Caco-2 (cell line): ENCODE measurements around the gene ADAMTS10. TPM values are rescaled to one million over a fixed set of nuclear protein-coding genes. Genes with fewer than 3 reads are reported as not detected.

ENCODE experiments used
- BruUV-seq: library from RNA; stranded (reverse); fragments of 400-500 nt; replicated peaks from 2 replicates; lab custom pipeline; 2021; lab: Mats Ljungman, UMichigan
- CTCF ChIA-PET: fragments of 300-600 bp; sonication (Branson Sonifier 250); formaldehyde crosslinking; loops from one replicate; lab custom pipeline; 2022; ENCODE audit warnings: antibody characterized with exemption; lab: Charles Lee
- POLR2A ChIA-PET: fragments of 300-600 bp; sonication (Branson Sonifier 250); formaldehyde crosslinking; loops from one replicate; lab custom pipeline; 2022; ENCODE audit warnings: antibody characterized with exemption; lab: Charles Lee
- DNase-seq, 2 experiments: peaks; one replicate each; pipeline versions ENCODE4 v3.0.0 to v3.0.0-alpha.2; 2020 to 2022
- H3K27me3 ChIP-seq: replicated peaks from 2 replicates; pipeline ENCODE4 v1.6.0; 2011; ENCODE audit warnings: low read length; ENCODE audit not compliant: control insufficient read depth, insufficient read depth
- H3K36me3 ChIP-seq: 2 replicates; pipeline ENCODE4 v1.5.1; 2011; ENCODE audit warnings: low read length; ENCODE audit not compliant: control insufficient read depth, insufficient read depth
- H3K4me1 ChIP-seq: fragments of 250-450 bp; sonication (Bioruptor Pico); 2 replicates; pipeline ENCODE4 v1.5.1; 2020; ENCODE audit warnings: mild to moderate bottlenecking
- H3K4me3 ChIP-seq: 2 replicates; pipeline ENCODE4 v1.5.1; 2011; ENCODE audit warnings: low read depth, mild to moderate bottlenecking, control low read depth, low read length
- H3K9me3 ChIP-seq: fragments of 250-450 bp; sonication (Bioruptor Pico); 2 replicates; pipeline ENCODE4 v1.5.1; 2020; ENCODE audit warnings: mild to moderate bottlenecking, moderate library complexity
- H3K27ac Mint-ChIP-seq: one replicate; pipeline ENCODE4 v1.8.0; 2022; ENCODE audit warnings: mixed read lengths; ENCODE audit not compliant: unreplicated experiment
- H3K27me3 Mint-ChIP-seq: one replicate; pipeline ENCODE4 v1.8.0; 2022; ENCODE audit warnings: mixed read lengths; ENCODE audit not compliant: insufficient read depth, unreplicated experiment
- H3K36me3 Mint-ChIP-seq: one replicate; pipeline ENCODE4 v1.8.0; 2022; ENCODE audit warnings: mild to moderate bottlenecking, mixed read lengths; ENCODE audit not compliant: insufficient read depth, unreplicated experiment
- H3K4me1 Mint-ChIP-seq: one replicate; pipeline ENCODE4 v1.8.0; 2022; ENCODE audit warnings: low read depth, mixed read lengths; ENCODE audit not compliant: unreplicated experiment
- H3K4me3 Mint-ChIP-seq: one replicate; pipeline ENCODE4 v1.8.0; 2022; ENCODE audit warnings: mild to moderate bottlenecking, moderate library complexity, mixed read lengths; ENCODE audit not compliant: unreplicated experiment
- H3K9me3 Mint-ChIP-seq: one replicate; pipeline ENCODE4 v1.8.0; 2022; ENCODE audit warnings: mixed read lengths; ENCODE audit not compliant: unreplicated experiment
- intact Hi-C: fragments of 100-400 bp; cut with micrococcal nuclease; formaldehyde crosslinking; loops from one replicate; pipeline ENCODE4 v1.10.0; 2022; ENCODE audit not compliant: unreplicated experiment
- total RNA-seq: library from RNA; stranded (reverse); gene quantifications from 2 replicates; pipeline ENCODE4 v1.2.3, GENCODE V29; 2022
- TF ChIP-seq, protein P1 (sequence below), 2 experiments: fragments of 200-600 bp in 1 of 2; IDR thresholded peaks; 1 replicate in 1 of 2; 2 replicates in 1 of 2; pipeline versions ENCODE4 v1.5.1 to v1.8.0; 2011 to 2022; ENCODE audit warnings: antibody characterized with exemption in 1 of 2, control low read depth in 1 of 2, inconsistent platforms in 1 of 2, low read depth in 1 of 2, low read length in 1 of 2, mild to moderate bottlenecking in 1 of 2, moderate library complexity in 1 of 2; ENCODE audit not compliant: insufficient read depth in 1 of 2, severe bottlenecking in 1 of 2, unreplicated experiment in 1 of 2

Gene ADAMTS10
- total RNA-seq, 1 experiment from 2014 or later, result 0.77 TPM

DNA sequence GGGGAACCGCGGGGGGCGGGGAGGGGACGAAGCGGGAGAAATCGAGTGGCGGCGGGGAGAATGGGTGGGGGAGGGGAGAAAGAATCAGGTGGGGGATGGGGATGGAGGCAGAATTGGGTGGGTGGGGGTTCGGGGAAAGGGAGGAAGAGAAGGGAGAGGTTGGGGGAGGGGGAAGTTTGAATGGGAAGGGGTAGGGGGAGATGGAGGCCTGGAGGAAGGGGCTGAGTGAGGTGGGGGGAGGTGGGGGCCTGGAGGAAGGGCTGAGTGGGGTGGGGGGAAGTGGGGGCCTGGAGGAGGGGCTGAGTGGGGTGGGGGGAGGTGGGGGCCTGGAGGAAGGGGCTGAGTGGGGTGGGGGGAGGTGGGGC, 403 bp upstream of the ADAMTS10 start:
- intact Hi-C loops, result no loop called here
- no TSS peak for BruUV-seq
- no peaks in the 10 kb centered on the region for H3K4me1 ChIP-seq
- POLR2A ChIA-PET, result no interaction called here
- TF ChIP-seq, protein P1, sequence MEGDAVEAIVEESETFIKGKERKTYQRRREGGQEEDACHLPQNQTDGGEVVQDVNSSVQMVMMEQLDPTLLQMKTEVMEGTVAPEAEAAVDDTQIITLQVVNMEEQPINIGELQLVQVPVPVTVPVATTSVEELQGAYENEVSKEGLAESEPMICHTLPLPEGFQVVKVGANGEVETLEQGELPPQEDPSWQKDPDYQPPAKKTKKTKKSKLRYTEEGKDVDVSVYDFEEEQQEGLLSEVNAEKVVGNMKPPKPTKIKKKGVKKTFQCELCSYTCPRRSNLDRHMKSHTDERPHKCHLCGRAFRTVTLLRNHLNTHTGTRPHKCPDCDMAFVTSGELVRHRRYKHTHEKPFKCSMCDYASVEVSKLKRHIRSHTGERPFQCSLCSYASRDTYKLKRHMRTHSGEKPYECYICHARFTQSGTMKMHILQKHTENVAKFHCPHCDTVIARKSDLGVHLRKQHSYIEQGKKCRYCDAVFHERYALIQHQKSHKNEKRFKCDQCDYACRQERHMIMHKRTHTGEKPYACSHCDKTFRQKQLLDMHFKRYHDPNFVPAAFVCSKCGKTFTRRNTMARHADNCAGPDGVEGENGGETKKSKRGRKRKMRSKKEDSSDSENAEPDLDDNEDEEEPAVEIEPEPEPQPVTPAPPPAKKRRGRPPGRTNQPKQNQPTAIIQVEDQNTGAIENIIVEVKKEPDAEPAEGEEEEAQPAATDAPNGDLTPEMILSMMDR (IDR thresholded peaks at IDR 0.05; ENCODE audit: insufficient read depth in 1 of 2, low read depth in 1 of 2, low read length in 1 of 2, severe bottlenecking in 1 of 2, unreplicated experiment in 1 of 2), result no peak
- no peaks in the 10 kb centered on the region for H3K9me3 Mint-ChIP-seq
- H3K9me3 ChIP-seq, result no peaks in the 10 kb centered on the region
- H3K27me3 ChIP-seq, result no peaks in the 10 kb centered on the region
- H3K27ac Mint-ChIP-seq, result no peak overlapping the region
- H3K36me3 Mint-ChIP-seq, result no peaks in the 10 kb centered on the region
- H3K27me3 Mint-ChIP-seq, result no peaks in the 10 kb centered on the region
- CTCF ChIA-PET, result no interaction called here
- DNase-seq, result no peak
- peak overlapping the region; percentile 45 for H3K4me3 ChIP-seq
- H3K36me3 ChIP-seq, result no peaks in the 10 kb centered on the region
- no peak overlapping the region for H3K4me3 Mint-ChIP-seq
- H3K4me1 Mint-ChIP-seq, result no peaks in the 10 kb centered on the region

DNA sequence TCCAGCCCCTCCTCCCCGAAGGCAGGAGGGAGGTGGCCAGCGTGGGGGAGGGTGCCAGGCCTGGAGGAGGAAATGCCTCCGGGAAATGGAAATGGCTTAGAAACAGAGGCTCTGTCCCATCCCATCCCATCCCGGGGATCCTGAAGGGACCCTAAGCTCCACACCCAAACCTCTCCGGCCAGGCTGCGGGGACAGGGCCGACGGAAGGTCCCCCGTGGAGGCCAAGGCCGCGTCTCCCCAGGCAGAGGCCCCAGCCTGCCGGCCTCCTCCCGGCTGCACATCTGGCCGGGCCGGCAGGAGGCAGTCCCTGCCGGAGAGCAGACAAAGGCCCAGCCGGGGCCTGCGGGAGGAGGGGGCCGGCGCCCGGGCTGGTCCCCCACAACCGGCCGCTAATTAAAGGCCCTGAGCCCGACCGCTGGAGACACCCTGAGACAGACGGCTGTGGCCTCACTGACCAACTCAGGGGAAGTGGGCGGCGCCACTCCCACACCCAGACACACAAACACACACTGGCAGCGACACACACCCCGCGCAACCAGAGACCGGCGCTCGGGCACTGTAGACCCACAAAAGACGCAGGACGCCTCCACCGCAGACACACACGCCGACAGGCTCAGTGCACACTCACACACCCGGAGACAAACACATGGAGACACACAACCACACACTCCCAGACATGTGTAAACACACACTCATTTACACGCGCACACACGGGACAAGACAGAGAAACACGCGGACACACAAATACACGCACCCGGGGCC, 1.1 kb downstream of the ADAMTS10 start:
- H3K27ac Mint-ChIP-seq, result peak overlapping the region; percentile 47
- Histone ChIP-seq H3K36me3 (no peaks in the 10 kb centered on the region), H3K4me3 (no peak overlapping the region), H3K27me3 (no peaks in the 10 kb centered on the region), H3K4me1 (no peaks in the 10 kb centered on the region), H3K9me3 (peaks cover 7% of the 10 kb centered on the region)
- BruUV-seq, result no TSS peak
- no peaks in the 10 kb centered on the region for H3K27me3 Mint-ChIP-seq
- ChIA-PET POLR2A (no interaction called here), CTCF (interaction anchor here (0.8 kb wide), 1 partner anchor 30 kb away, joined by 3 read pairs; no protein-coding TSS in a partner anchor)
- peak overlapping the region; percentile 60 for H3K4me3 Mint-ChIP-seq
- no peaks in the 10 kb centered on the region for H3K4me1 Mint-ChIP-seq
- H3K9me3 Mint-ChIP-seq, result no peaks in the 10 kb centered on the region
- DNase-seq, result no peak
- intact Hi-C loops, result no loop called here
- H3K36me3 Mint-ChIP-seq, result no peaks in the 10 kb centered on the region
- TF ChIP-seq, protein P1 (IDR thresholded peaks at IDR 0.05; ENCODE audit: insufficient read depth in 1 of 2, low read depth in 1 of 2, low read length in 1 of 2, severe bottlenecking in 1 of 2, unreplicated experiment in 1 of 2), result no peak

- no peaks in the 10 kb centered on the region for H3K27me3 ChIP-seq
- CTCF ChIA-PET, result interaction anchor here (0.8 kb wide), 1 partner anchor 29 kb away, joined by 3 read pairs; no protein-coding TSS in a partner anchor
- peak overlapping the region; percentile 58 for H3K4me3 Mint-ChIP-seq
Measured at GRCh38 chr19:8608941-8609278, 1.6 kb downstream of the ADAMTS10 start.

More at GRCh38 chr19:8608941-8609278, 1.6 kb downstream of the ADAMTS10 start:
- no peak for DNase-seq
- Histone ChIP-seq H3K4me1 (no peaks in the 10 kb centered on the region), H3K4me3 (no peak overlapping the region), H3K9me3 (peaks cover 7% of the 10 kb centered on the region), H3K36me3 (no peaks in the 10 kb centered on the region)
- H3K4me1 Mint-ChIP-seq, result no peaks in the 10 kb centered on the region
- H3K9me3 Mint-ChIP-seq, result no peaks in the 10 kb centered on the region
- POLR2A ChIA-PET, result no interaction called here
- H3K27ac Mint-ChIP-seq, result peak overlapping the region; percentile 47
- TF ChIP-seq, protein P1 (IDR thresholded peaks at IDR 0.05; ENCODE audit: insufficient read depth in 1 of 2, low read depth in 1 of 2, low read length in 1 of 2, severe bottlenecking in 1 of 2, unreplicated experiment in 1 of 2), result no peak
- no TSS peak for BruUV-seq
- no peaks in the 10 kb centered on the region for H3K36me3 Mint-ChIP-seq
- intact Hi-C loops, result no loop called here
- H3K27me3 Mint-ChIP-seq, result no peaks in the 10 kb centered on the region
